Chondrocyte (in vitro differentiated cells): ENCODE results near the gene RNF31. TPM values are rescaled to one million over a fixed set of nuclear protein-coding genes. Genes with fewer than 3 reads are reported as not detected.

Experiments
- DNase-seq: peaks from one replicate; pipeline ENCODE4 v3.0.0; 2021; ENCODE audit warnings: mixed read lengths, low spot score
- H3K27ac Mint-ChIP-seq: one replicate; pipeline ENCODE4 v1.8.0; 2021; ENCODE audit warnings: mild to moderate bottlenecking, moderate library complexity, mixed read lengths; ENCODE audit not compliant: unreplicated experiment
- H3K27me3 Mint-ChIP-seq: 2 replicates; pipeline ENCODE4 v1.8.0; 2021; ENCODE audit warnings: low read depth, mixed read lengths
- H3K36me3 Mint-ChIP-seq: 2 replicates; pipeline ENCODE4 v1.8.0; 2021; ENCODE audit warnings: low read depth, mixed read lengths
- H3K4me1 Mint-ChIP-seq: 2 replicates; pipeline ENCODE4 v1.8.0; 2021; ENCODE audit warnings: low read depth, mild to moderate bottlenecking, mixed read lengths
- H3K4me3 Mint-ChIP-seq: one replicate; pipeline ENCODE4 v1.8.0; 2021; ENCODE audit warnings: mild to moderate bottlenecking, moderate library complexity, mixed read lengths; ENCODE audit not compliant: unreplicated experiment
- H3K9me3 Mint-ChIP-seq: 2 replicates; pipeline ENCODE4 v1.8.0; 2021; ENCODE audit warnings: low read depth, mixed read lengths
- CTCF ChIP-seq: fragments of 200-600 bp; sonication (generic); IDR thresholded peaks from 2 replicates; pipeline ENCODE4 v1.5.0; 2021; ENCODE audit warnings: antibody characterized with exemption, mild to moderate bottlenecking, moderate library complexity
- total RNA-seq: library from RNA; stranded (reverse); gene quantifications from 3 replicates; pipeline ENCODE4 v1.2.1, GENCODE V29; 2021

RNF31 gene
- total RNA-seq, 1 donor from 2014 or later, result 45.8 TPM

- H3K27ac Mint-ChIP-seq, result peak within 1 kb of the TSS; percentile 99
- no peaks in the 10 kb centered on the region for H3K9me3 Mint-ChIP-seq
- peaks cover 21% of the 10 kb centered on the region for H3K4me1 Mint-ChIP-seq
Measured at GRCh38 chr14:24114532-24115421, 32.5 kb upstream of the RNF31 start, which contains the start of the genes DCAF11 and NRL. Gene DCAF11 (plus strand): TSS chr14:24114777. CDS start chr14:24115595, 818 bp downstream. Gene NRL (minus strand): TSS chr14:24114949. CDS start chr14:24082848, 32,101 bp downstream.

GRCh38 chr14:24115422-24116127, 31.7 kb upstream of the RNF31 start:
- no peak for TF ChIP-seq CTCF
- H3K36me3 Mint-ChIP-seq, result peaks cover 15% of the 10 kb centered on the region
- peak overlapping the region; percentile 99 for H3K27ac Mint-ChIP-seq
- H3K4me3 Mint-ChIP-seq, result peak overlapping the region; percentile 93
- no peaks in the 10 kb centered on the region for H3K9me3 Mint-ChIP-seq
- no peak for DNase-seq
- H3K4me1 Mint-ChIP-seq, result peaks cover 21% of the 10 kb centered on the region
- no peaks in the 10 kb centered on the region for H3K27me3 Mint-ChIP-seq

More at GRCh38 chr14:24114532-24115421, 32.5 kb upstream of the RNF31 start, which contains the start of the genes DCAF11 and NRL:
- peak; percentile 99 for DNase-seq
- Mint-ChIP-seq H3K27me3 (no peaks in the 10 kb centered on the region), H3K4me3 (peak within 1 kb of the TSS; percentile 93), H3K36me3 (peaks cover 15% of the 10 kb centered on the region)
- TF ChIP-seq CTCF, result no peak

- Mint-ChIP-seq H3K4me1 (peaks cover 21% of the 10 kb centered on the region), H3K27ac (no peak overlapping the region)
Measured at GRCh38 chr14:24116128-24116814, 31.0 kb upstream of the RNF31 start.

GRCh38 chr14:24117179-24117578, 30.1 kb upstream of the RNF31 start:
- Mint-ChIP-seq H3K9me3 (no peaks in the 10 kb centered on the region), H3K27ac (no peak overlapping the region), H3K4me3 (no peak overlapping the region), H3K4me1 (peaks cover 21% of the 10 kb centered on the region), H3K36me3 (peaks cover 19% of the 10 kb centered on the region), H3K27me3 (no peaks in the 10 kb centered on the region)
- no peak for TF ChIP-seq CTCF
- no peak for DNase-seq

More at GRCh38 chr14:24116128-24116814, 31.0 kb upstream of the RNF31 start:
- no peak for TF ChIP-seq CTCF
- H3K9me3 Mint-ChIP-seq, result no peaks in the 10 kb centered on the region
- peak overlapping the region; percentile 24 for H3K4me3 Mint-ChIP-seq
- H3K27me3 Mint-ChIP-seq, result no peaks in the 10 kb centered on the region
- H3K36me3 Mint-ChIP-seq, result peaks cover 17% of the 10 kb centered on the region
- no peak for DNase-seq
